ENCODE data around the gene COL17A1.

- TF ChIP-seq ZNF274 (IDR thresholded peaks at IDR 0.05; ENCODE audit: low read depth, low read length), result no peak
- no peak for TF ChIP-seq YY1 (IDR thresholded peaks at IDR 0.05; ENCODE audit: insufficient read depth, insufficient read length)
- TF ChIP-seq SUZ12 (IDR thresholded peaks at IDR 0.05; ENCODE audit: extremely low read depth, insufficient read depth, insufficient read length), result no peak
Observed at GRCh38 chr10:103982639-103983038, 103.0 kb downstream of the COL17A1 start.

All from NT2/D1 (cell line).